Panc1 (cell line): Measurements from ENCODE around the gene DAGLA.

ENCODE experiments used
- POLR2AphosphoS5 ChIP-seq: IDR thresholded peaks from 2 replicates; pipeline ENCODE4 v1.6.1; 2012; ENCODE audit warnings: mild to moderate bottlenecking, low read depth, low read length, moderate library complexity
- TCF7L2 ChIP-seq: IDR thresholded peaks from 2 replicates; pipeline ENCODE4 v1.6.1; 2011; ENCODE audit warnings: mild to moderate bottlenecking, low read depth, low read length, inconsistent platforms
- TF ChIP-seq, protein P1 (sequence below): fragments of 450-650 bp; IDR thresholded peaks from 2 replicates; pipeline ENCODE4 v1.5.1; 2017; ENCODE audit warnings: mild to moderate bottlenecking
- TF ChIP-seq, protein P2 (sequence below), 2 experiments: IDR thresholded peaks; 2 replicates each; pipeline ENCODE4 v1.6.1; 2011 to 2012; ENCODE audit warnings: low read depth in 2 of 2, control low read depth in 1 of 2, low read length in 1 of 2, mild to moderate bottlenecking in 1 of 2, moderate library complexity in 1 of 2; ENCODE audit not compliant: insufficient read depth in 1 of 2

DNA sequence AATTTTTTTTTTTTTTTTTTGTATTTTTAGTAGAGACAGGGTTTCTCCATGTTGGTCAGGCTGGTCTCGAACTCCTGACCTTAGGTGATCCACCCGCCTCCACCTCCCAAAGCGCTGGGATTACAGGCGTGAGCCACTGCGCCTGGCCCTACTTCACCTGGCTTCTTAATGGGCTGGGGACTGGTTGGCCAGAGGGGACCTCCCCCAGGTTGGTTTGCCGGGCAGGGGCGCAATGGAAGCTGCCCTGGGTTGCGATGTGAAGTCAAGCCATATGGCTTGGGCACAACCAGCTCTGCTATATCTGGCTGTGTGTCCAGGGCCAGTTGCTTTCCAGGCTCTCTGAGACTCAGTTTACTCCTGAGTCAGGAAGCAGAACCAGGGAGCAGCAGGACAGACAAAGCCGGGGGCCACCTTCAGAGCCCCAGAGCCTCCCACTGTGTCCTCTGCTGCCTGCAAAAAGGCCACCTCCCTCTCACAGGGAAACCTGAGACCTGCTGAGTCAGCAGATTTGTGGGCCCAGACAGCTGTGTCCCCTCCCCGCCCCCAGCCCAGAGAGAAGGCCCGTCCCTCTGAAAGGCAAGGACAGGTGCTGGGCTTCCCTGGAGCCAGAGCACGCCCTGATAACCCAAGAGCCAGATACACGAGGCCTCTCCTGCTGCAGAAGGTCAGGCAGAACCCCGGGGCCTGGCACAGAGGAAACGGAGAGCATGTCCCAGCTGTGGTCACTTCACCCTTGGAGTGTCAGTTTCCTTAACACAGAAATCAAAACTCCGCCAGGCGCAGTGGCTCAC is 29.2 kb upstream of the DAGLA start:
- TF ChIP-seq, protein P1, sequence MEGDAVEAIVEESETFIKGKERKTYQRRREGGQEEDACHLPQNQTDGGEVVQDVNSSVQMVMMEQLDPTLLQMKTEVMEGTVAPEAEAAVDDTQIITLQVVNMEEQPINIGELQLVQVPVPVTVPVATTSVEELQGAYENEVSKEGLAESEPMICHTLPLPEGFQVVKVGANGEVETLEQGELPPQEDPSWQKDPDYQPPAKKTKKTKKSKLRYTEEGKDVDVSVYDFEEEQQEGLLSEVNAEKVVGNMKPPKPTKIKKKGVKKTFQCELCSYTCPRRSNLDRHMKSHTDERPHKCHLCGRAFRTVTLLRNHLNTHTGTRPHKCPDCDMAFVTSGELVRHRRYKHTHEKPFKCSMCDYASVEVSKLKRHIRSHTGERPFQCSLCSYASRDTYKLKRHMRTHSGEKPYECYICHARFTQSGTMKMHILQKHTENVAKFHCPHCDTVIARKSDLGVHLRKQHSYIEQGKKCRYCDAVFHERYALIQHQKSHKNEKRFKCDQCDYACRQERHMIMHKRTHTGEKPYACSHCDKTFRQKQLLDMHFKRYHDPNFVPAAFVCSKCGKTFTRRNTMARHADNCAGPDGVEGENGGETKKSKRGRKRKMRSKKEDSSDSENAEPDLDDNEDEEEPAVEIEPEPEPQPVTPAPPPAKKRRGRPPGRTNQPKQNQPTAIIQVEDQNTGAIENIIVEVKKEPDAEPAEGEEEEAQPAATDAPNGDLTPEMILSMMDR = no peak
- TF ChIP-seq, protein P2, sequence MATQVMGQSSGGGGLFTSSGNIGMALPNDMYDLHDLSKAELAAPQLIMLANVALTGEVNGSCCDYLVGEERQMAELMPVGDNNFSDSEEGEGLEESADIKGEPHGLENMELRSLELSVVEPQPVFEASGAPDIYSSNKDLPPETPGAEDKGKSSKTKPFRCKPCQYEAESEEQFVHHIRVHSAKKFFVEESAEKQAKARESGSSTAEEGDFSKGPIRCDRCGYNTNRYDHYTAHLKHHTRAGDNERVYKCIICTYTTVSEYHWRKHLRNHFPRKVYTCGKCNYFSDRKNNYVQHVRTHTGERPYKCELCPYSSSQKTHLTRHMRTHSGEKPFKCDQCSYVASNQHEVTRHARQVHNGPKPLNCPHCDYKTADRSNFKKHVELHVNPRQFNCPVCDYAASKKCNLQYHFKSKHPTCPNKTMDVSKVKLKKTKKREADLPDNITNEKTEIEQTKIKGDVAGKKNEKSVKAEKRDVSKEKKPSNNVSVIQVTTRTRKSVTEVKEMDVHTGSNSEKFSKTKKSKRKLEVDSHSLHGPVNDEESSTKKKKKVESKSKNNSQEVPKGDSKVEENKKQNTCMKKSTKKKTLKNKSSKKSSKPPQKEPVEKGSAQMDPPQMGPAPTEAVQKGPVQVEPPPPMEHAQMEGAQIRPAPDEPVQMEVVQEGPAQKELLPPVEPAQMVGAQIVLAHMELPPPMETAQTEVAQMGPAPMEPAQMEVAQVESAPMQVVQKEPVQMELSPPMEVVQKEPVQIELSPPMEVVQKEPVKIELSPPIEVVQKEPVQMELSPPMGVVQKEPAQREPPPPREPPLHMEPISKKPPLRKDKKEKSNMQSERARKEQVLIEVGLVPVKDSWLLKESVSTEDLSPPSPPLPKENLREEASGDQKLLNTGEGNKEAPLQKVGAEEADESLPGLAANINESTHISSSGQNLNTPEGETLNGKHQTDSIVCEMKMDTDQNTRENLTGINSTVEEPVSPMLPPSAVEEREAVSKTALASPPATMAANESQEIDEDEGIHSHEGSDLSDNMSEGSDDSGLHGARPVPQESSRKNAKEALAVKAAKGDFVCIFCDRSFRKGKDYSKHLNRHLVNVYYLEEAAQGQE (IDR thresholded peaks at IDR 0.05; ENCODE audit: insufficient read depth in 1 of 2, low read depth in 2 of 2, low read length in 1 of 2) = no peak
- TF ChIP-seq POLR2AphosphoS5 = no peak
- TF ChIP-seq TCF7L2 = no peak
